ENCODE results near the gene COL23A1. TPM values are rescaled to one million over a fixed set of nuclear protein-coding genes. Genes with fewer than 3 reads are reported as not detected.

The COL23A1 gene
- total RNA-seq, 2 donors from 2014 or later = 1.5 to 2.5 TPM

DNA sequence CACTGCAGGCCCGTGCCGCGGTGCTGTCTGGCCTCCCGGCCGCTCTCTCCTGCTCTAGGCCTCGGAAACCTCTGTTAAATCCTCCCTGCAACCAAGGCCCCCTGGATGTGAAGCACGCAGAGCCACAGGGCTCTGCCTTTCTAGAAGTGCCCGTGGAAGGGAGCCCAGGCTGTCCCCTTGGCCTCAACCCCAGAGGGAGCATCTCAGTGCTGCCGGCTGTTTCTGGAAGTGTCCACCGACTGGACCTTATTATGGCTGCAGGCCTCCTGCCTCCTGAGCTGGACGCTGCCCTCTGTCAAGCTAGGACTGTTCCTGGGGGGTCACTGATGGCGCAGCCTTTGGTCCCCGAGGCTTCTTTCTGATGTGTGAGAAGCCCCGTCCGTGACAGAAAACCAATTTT is 317.2 kb downstream of the COL23A1 start:
- no peaks in the 10 kb centered on the region for H3K4me1 ChIP-seq (ENCODE audit: control insufficient read depth in 1 of 2, low read depth in 2 of 2)
- DNase-seq (ENCODE audit: low spot score) (no peak), ATAC-seq (ENCODE audit: insufficient number of reproducible peaks, low FRiP score, low read depth) (no peak)
- H3K36me3 ChIP-seq = no peaks in the 10 kb centered on the region
- H3K9me3 ChIP-seq = no peaks in the 10 kb centered on the region
- H3K27me3 ChIP-seq (replicated peaks; ENCODE audit: insufficient read depth) = no peaks in the 10 kb centered on the region
- H3K4me3 ChIP-seq = no peak overlapping the region
- TF ChIP-seq, protein P1, sequence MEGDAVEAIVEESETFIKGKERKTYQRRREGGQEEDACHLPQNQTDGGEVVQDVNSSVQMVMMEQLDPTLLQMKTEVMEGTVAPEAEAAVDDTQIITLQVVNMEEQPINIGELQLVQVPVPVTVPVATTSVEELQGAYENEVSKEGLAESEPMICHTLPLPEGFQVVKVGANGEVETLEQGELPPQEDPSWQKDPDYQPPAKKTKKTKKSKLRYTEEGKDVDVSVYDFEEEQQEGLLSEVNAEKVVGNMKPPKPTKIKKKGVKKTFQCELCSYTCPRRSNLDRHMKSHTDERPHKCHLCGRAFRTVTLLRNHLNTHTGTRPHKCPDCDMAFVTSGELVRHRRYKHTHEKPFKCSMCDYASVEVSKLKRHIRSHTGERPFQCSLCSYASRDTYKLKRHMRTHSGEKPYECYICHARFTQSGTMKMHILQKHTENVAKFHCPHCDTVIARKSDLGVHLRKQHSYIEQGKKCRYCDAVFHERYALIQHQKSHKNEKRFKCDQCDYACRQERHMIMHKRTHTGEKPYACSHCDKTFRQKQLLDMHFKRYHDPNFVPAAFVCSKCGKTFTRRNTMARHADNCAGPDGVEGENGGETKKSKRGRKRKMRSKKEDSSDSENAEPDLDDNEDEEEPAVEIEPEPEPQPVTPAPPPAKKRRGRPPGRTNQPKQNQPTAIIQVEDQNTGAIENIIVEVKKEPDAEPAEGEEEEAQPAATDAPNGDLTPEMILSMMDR (IDR thresholded peaks at IDR 0.05) = no peak
- no peak overlapping the region for H3K27ac ChIP-seq

DNA sequence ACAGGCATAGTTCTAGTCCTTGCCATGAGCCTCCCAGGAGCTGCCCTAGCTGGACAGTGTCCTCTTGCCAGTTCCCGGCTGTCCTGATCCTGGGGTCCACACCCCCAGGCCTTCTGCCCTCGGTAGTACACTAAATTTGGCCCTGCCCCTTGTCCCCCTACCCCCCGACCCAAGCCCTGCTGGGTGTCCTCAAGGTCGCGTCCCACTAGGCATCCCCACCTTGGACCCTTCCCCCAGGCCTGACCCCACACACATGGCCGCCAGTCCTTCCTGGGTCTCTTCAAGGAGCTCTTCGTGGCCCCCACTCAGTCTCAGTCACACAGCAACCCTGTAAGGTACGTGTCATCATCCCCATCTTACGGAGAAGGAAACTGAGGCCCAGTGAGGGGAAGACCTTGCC is 317.6 kb downstream of the COL23A1 start:
- H3K9me3 ChIP-seq = no peaks in the 10 kb centered on the region
- TF ChIP-seq, protein P1 (IDR thresholded peaks at IDR 0.05) = no peak
- H3K4me1 ChIP-seq (ENCODE audit: control insufficient read depth in 1 of 2, low read depth in 2 of 2) = no peaks in the 10 kb centered on the region
- ATAC-seq (ENCODE audit: insufficient number of reproducible peaks, low FRiP score, low read depth) (no peak), DNase-seq (ENCODE audit: low spot score) (no peak)
- H3K27ac ChIP-seq = no peak overlapping the region
- H3K27me3 ChIP-seq (replicated peaks; ENCODE audit: insufficient read depth) = no peaks in the 10 kb centered on the region
- H3K4me3 ChIP-seq = no peak overlapping the region
- no peaks in the 10 kb centered on the region for H3K36me3 ChIP-seq

DNA sequence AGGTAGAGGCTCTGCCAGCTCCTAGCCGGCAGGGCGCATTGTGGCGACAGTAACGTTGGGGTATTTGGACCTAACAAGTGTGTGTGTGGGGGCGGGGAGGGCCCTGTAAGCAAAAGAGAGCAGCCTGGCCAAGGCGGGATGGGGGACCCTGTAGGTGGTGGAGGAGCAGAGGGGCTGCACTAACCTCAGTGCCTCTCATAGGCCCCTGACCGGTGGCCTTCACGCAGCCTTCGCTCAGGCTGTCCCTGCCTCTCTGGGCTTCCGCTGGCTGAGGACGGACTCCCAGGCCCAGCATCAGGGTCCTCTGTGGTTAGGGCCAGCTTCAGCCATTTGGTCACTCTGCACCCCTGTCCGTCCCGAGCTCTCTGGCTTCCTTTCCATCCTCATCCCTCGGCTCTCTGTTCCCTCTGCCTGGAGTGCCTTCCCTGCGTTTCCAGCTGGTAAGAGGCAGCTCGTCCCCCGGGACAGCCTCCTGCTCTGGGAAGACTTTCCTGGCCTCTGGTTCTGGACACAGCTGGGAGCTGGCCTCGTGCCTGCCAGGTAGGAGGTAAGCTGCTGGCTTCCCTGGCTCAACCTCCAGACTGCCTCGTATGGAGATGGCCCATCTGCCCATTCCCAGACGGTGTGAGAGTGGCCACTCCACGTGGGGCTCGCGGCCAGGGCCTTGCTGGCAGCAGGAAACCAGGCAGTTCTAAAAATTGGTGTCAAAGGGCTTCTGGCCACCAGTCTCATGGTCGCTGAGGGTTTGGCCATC is 318.3 kb downstream of the COL23A1 start:
- Histone ChIP-seq H3K4me1 (ENCODE audit: control insufficient read depth in 1 of 2, low read depth in 2 of 2) (peaks cover 0 to 4% of the 10 kb centered on the region in 2 donors), H3K27ac (no peak overlapping the region), H3K9me3 (no peaks in the 10 kb centered on the region), H3K27me3 (replicated peaks; ENCODE audit: insufficient read depth) (no peaks in the 10 kb centered on the region), H3K4me3 (no peak overlapping the region), H3K36me3 (no peaks in the 10 kb centered on the region)
- TF ChIP-seq, protein P1 (IDR thresholded peaks at IDR 0.05) = no peak
- DNase-seq (ENCODE audit: low spot score) (no peak), ATAC-seq (ENCODE audit: insufficient number of reproducible peaks, low FRiP score, low read depth) (no peak)

DNA sequence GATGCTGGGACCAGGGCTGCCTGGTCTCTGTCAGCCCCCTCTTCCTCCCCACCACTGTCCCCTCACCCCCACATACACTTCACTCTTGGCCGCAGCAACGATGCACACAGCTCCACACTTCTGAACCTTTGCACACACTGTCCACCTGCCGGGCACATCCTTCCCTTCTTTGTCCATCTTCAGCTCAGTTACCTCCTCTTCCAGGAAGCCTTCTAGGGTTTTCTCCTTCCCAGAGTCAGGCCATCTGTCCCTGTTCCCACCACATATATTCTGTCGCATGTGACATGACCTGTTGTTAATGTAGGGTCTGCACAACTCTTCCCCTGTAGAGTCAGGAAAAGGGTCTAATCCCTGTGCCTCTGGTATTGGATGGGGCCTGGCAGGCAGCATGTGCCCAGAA is 319.0 kb downstream of the COL23A1 start:
- no peak overlapping the region for H3K4me3 ChIP-seq
- no peaks in the 10 kb centered on the region for H3K27me3 ChIP-seq (replicated peaks; ENCODE audit: insufficient read depth)
- H3K27ac ChIP-seq = no peak overlapping the region
- TF ChIP-seq, protein P1 (IDR thresholded peaks at IDR 0.05) = no peak
- no peaks in the 10 kb centered on the region for H3K36me3 ChIP-seq
- peaks cover 0 to 4% of the 10 kb centered on the region in 2 donors for H3K4me1 ChIP-seq (ENCODE audit: control insufficient read depth in 1 of 2, low read depth in 2 of 2)
- no peaks in the 10 kb centered on the region for H3K9me3 ChIP-seq
- no peak for DNase-seq (ENCODE audit: low spot score)
- no peak for ATAC-seq (ENCODE audit: insufficient number of reproducible peaks, low FRiP score, low read depth)

DNA sequence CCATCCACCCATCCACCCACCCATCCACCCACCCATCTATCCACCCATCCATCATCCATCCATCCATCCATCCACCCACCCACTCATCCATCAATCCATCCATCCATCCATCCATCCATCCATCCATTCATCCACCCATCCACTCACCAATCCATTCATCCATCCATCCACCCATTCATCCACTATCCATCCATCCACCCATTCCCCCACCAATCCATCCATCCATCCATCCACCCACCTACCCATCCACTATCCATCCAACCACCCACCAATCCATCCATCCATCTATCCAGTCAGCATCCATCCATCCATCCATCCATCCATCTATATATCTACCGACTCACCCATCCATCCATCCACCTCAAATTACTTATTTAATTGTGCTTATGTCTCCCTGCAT is 320.7 kb downstream of the COL23A1 start:
- TF ChIP-seq, protein P1 (IDR thresholded peaks at IDR 0.05) = no peak
- no peaks in the 10 kb centered on the region for H3K27me3 ChIP-seq (replicated peaks; ENCODE audit: insufficient read depth)
- no peak overlapping the region for H3K27ac ChIP-seq
- H3K36me3 ChIP-seq = no peaks in the 10 kb centered on the region
- peaks cover 0 to 4% of the 10 kb centered on the region in 2 donors for H3K4me1 ChIP-seq (ENCODE audit: control insufficient read depth in 1 of 2, low read depth in 2 of 2)
- no peak overlapping the region for H3K4me3 ChIP-seq
- no peak for DNase-seq (ENCODE audit: low spot score)
- no peaks in the 10 kb centered on the region for H3K9me3 ChIP-seq
- no peak for ATAC-seq (ENCODE audit: insufficient number of reproducible peaks, low FRiP score, low read depth)

All from thoracic aorta (tissue), 2 donors.